ENCODE results near the gene SASH3. TPM values are rescaled to one million over a fixed set of nuclear protein-coding genes. Genes with fewer than 3 reads are reported as not detected.

SASH3 gene
- total RNA-seq, 4 donors from 2014 or later: 10.4 to 20.4 (median 15.0) TPM

- peak; percentile 24 to 32 for DNase-seq (ENCODE audit: low spot score in 2 of 2)
- Histone ChIP-seq H3K9me3 (no peaks in the 10 kb centered on the region), H3K36me3 (no peaks in the 10 kb centered on the region), H3K27me3 (no peaks in the 10 kb centered on the region), H3K4me1 (peaks cover 0 to 12% (median 3%) of the 10 kb centered on the region in 4 donors), H3K27ac (peak overlapping the region in 2 of 4 donors; percentile 33 to 40), H3K4me3 (no peak overlapping the region)
- TF ChIP-seq EP300 (IDR thresholded peaks at IDR 0.05): no peak
- TF ChIP-seq POLR2A (IDR thresholded peaks at IDR 0.05): no peak
- peak in 3 of 5 experiments; percentile 11 to 38 (median 13) for TF ChIP-seq CTCF (IDR thresholded peaks at IDR 0.05)
- WGBS, 2 donors: 10 to 52% methylated on average over 8 to 14 of the region's 14 CpGs
These were observed 20.1 kb upstream of the SASH3 start for GRCh38 chrX:129759576-129760061.

DNA sequence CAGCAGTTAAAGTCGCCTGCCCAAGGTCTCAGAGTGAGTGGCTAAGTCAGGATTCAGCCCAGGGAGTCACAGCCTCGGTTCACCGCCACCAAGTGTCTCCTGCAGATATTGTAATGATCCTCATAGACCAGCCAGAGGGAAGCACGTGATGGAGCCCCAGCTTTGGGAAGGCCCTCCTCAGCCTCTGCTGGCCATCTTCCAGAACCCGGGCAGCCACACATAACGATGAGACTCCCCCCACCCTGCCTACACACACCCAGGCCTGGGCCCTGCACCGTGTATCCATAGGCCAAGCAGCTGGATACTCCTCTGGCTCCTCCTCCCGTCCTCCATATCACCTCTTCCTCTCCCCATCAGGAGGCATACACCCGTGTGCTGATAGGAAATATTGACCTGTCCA is 19.6 kb upstream of the SASH3 start:
- WGBS, 2 donors: 61 to 69% methylated on average over 3 to 9 of the region's 9 CpGs
- Histone ChIP-seq H3K9me3 (no peaks in the 10 kb centered on the region), H3K27ac (peak overlapping the region in 1 of 4 donors; percentile 33), H3K4me1 (peaks cover 0 to 12% (median 3%) of the 10 kb centered on the region in 4 donors), H3K4me3 (no peak overlapping the region), H3K36me3 (no peaks in the 10 kb centered on the region), H3K27me3 (no peaks in the 10 kb centered on the region)
- DNase-seq (ENCODE audit: low spot score in 2 of 2): no peak
- TF ChIP-seq POLR2A (IDR thresholded peaks at IDR 0.05): no peak
- TF ChIP-seq EP300 (IDR thresholded peaks at IDR 0.05): no peak
- no peak for TF ChIP-seq CTCF (IDR thresholded peaks at IDR 0.05)

GRCh38 chrX:129760981-129761380 is 18.8 kb upstream of the SASH3 start:
- TF ChIP-seq POLR2A (IDR thresholded peaks at IDR 0.05) (no peak), CTCF (IDR thresholded peaks at IDR 0.05) (no peak), EP300 (IDR thresholded peaks at IDR 0.05) (no peak)
- WGBS, 2 donors: 86 to 88% methylated on average over 1 to 6 of the region's 6 CpGs
- Histone ChIP-seq H3K4me3 (no peak overlapping the region), H3K27me3 (no peaks in the 10 kb centered on the region), H3K4me1 (peaks cover 0 to 12% (median 3%) of the 10 kb centered on the region in 4 donors), H3K36me3 (no peaks in the 10 kb centered on the region), H3K9me3 (no peaks in the 10 kb centered on the region), H3K27ac (no peak overlapping the region)
- DNase-seq (ENCODE audit: low spot score in 2 of 2): no peak

- DNase-seq (ENCODE audit: low spot score in 2 of 2): no peak
- peaks cover 0 to 12% (median 3%) of the 10 kb centered on the region in 4 donors for H3K4me1 ChIP-seq
- H3K27me3 ChIP-seq: no peaks in the 10 kb centered on the region
- no peak overlapping the region for H3K4me3 ChIP-seq
- H3K36me3 ChIP-seq: no peaks in the 10 kb centered on the region
- no peak overlapping the region for H3K27ac ChIP-seq
- 80% methylated on average over 4 of the region's 4 CpGs; no CpG with 5 or more reads in 1 of the 2 donors for WGBS, 2 donors
- no peaks in the 10 kb centered on the region for H3K9me3 ChIP-seq
- TF ChIP-seq POLR2A (IDR thresholded peaks at IDR 0.05) (no peak), CTCF (IDR thresholded peaks at IDR 0.05) (no peak), EP300 (IDR thresholded peaks at IDR 0.05) (no peak)
These were observed 18.2 kb upstream of the SASH3 start for GRCh38 chrX:129761596-129761995.

GRCh38 chrX:129762448-129762847 is 17.3 kb upstream of the SASH3 start:
- WGBS, 2 donors: 91 to 100% methylated on average over 3 of the region's 3 CpGs
- H3K4me1 ChIP-seq: peaks cover 0 to 12% (median 3%) of the 10 kb centered on the region in 4 donors
- TF ChIP-seq CTCF (IDR thresholded peaks at IDR 0.05) (no peak), EP300 (IDR thresholded peaks at IDR 0.05) (no peak), POLR2A (IDR thresholded peaks at IDR 0.05) (no peak)
- no peaks in the 10 kb centered on the region for H3K36me3 ChIP-seq
- no peak overlapping the region for H3K27ac ChIP-seq
- no peaks in the 10 kb centered on the region for H3K9me3 ChIP-seq
- H3K27me3 ChIP-seq: no peaks in the 10 kb centered on the region
- DNase-seq (ENCODE audit: low spot score in 2 of 2): no peak
- no peak overlapping the region for H3K4me3 ChIP-seq
